A673 (cell line): ENCODE data around the gene MGAT5B. TPM values are rescaled to one million over a fixed set of nuclear protein-coding genes. Genes with fewer than 3 reads are reported as not detected.

Source experiments
- BruUV-seq: library from RNA; stranded (reverse); fragments of 400-500 nt; replicated peaks from 2 replicates; lab custom pipeline; 2021; lab: Mats Ljungman, UMichigan
- CTCF ChIA-PET: fragments of 300-600 bp; sonication (Branson Sonifier 250); formaldehyde crosslinking; loops from one replicate; lab custom pipeline; 2022; ENCODE audit warnings: antibody characterized with exemption; lab: Charles Lee
- POLR2A ChIA-PET: fragments of 300-600 bp; sonication (Branson Sonifier 250); formaldehyde crosslinking; loops from one replicate; lab custom pipeline; 2022; ENCODE audit warnings: antibody characterized with exemption; ENCODE audit not compliant: low non-redundant PET; lab: Charles Lee
- DNase-seq: peaks from one replicate; pipeline ENCODE4 v3.0.0-alpha.2; 2015; ENCODE audit warnings: low spot score
- H3K27ac ChIP-seq: fragments of 200-600 bp; sonication (generic); 2 replicates; pipeline ENCODE4 v1.5.1; 2016; ENCODE audit warnings: mixed run types, low read depth, mild to moderate bottlenecking, mixed read lengths, antibody characterized with exemption, low read length; ENCODE audit not compliant: poor library complexity, severe bottlenecking
- H3K27me3 ChIP-seq: fragments of 200-600 bp; sonication (generic); replicated peaks from 2 replicates; pipeline ENCODE4 v1.6.1; 2017; ENCODE audit warnings: mixed run types, low read depth, mild to moderate bottlenecking, mixed read lengths, antibody characterized with exemption, low read length; ENCODE audit not compliant: insufficient read depth, poor library complexity
- H3K36me3 ChIP-seq: fragments of 200-600 bp; sonication (generic); 2 replicates; pipeline ENCODE4 v1.6.1; 2016; ENCODE audit warnings: mixed run types, mild to moderate bottlenecking, mixed read lengths, antibody characterized with exemption, low read length; ENCODE audit not compliant: insufficient read depth, poor library complexity, severe bottlenecking
- H3K4me1 ChIP-seq: fragments of 200-600 bp; sonication (generic); 2 replicates; pipeline ENCODE4 v1.6.1; 2017; ENCODE audit warnings: mixed run types, mild to moderate bottlenecking, mixed read lengths, antibody characterized with exemption, low read length; ENCODE audit not compliant: insufficient read depth, poor library complexity, severe bottlenecking
- H3K4me3 ChIP-seq: fragments of 200-600 bp; sonication (generic); 2 replicates; pipeline ENCODE4 v1.5.1; 2016; ENCODE audit warnings: low read depth, mixed run types, mild to moderate bottlenecking, mixed read lengths, low read length; ENCODE audit not compliant: poor library complexity, severe bottlenecking
- H3K9me3 ChIP-seq: fragments of 200-600 bp; sonication (generic); 2 replicates; pipeline ENCODE4 v1.6.1; 2016; ENCODE audit warnings: mixed run types, low read depth, mild to moderate bottlenecking, mixed read lengths, antibody characterized with exemption, low read length; ENCODE audit not compliant: poor library complexity, severe bottlenecking
- EZH2 ChIP-seq: fragments of 200-600 bp; sonication (generic); IDR thresholded peaks from 2 replicates; pipeline ENCODE4 v1.6.1; 2017; ENCODE audit warnings: borderline replicate concordance, low read depth, mild to moderate bottlenecking, mixed read lengths, antibody characterized with exemption, low read length; ENCODE audit not compliant: poor library complexity, severe bottlenecking
- intact Hi-C: fragments of 100-400 bp; cut with micrococcal nuclease; formaldehyde crosslinking; loops from one replicate; pipeline ENCODE4 v1.10.0; 2022; ENCODE audit not compliant: unreplicated experiment
- total RNA-seq: library from RNA; stranded (reverse); gene quantifications from 2 replicates; pipeline ENCODE4 v1.2.3, GENCODE V29; 2021
- TF ChIP-seq, protein P1 (sequence below): fragments of 300-800, 200-600 bp; sonication (generic); conservative IDR thresholded peaks from 2 replicates; pipeline ENCODE4 v1.5.1; 2017; ENCODE audit warnings: low read depth, mild to moderate bottlenecking, antibody characterized with exemption, low read length, moderate library complexity, mixed read lengths

Gene MGAT5B
- total RNA-seq, 1 experiment from 2014 or later: 1.1 TPM

DNA sequence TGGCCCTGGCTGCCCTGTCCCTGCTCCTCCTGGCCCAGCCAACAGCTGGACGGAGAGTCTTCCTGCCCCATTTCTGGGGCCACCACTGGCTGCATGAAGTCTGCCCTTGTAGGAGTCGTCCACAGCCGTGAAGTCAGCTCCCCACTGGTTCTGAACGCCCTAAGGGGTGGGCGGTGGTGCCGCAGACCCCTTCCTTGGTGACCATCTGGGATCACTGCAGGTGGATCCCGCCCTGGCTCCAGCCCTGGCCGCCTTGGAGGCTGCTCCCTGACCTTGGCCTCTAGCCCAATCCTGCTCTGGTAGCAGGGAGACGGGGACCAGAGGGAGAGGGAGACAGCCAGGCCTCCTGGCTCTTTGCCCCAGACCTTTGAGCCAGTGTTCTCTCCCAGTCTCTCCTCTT, 35.4 kb downstream of the MGAT5B start:
- H3K4me1 ChIP-seq: no peaks in the 10 kb centered on the region
- intact Hi-C loops: no loop called here
- no peak overlapping the region for H3K27ac ChIP-seq
- H3K27me3 ChIP-seq: no peaks in the 10 kb centered on the region
- no peaks in the 10 kb centered on the region for H3K36me3 ChIP-seq
- TF ChIP-seq, protein P1, sequence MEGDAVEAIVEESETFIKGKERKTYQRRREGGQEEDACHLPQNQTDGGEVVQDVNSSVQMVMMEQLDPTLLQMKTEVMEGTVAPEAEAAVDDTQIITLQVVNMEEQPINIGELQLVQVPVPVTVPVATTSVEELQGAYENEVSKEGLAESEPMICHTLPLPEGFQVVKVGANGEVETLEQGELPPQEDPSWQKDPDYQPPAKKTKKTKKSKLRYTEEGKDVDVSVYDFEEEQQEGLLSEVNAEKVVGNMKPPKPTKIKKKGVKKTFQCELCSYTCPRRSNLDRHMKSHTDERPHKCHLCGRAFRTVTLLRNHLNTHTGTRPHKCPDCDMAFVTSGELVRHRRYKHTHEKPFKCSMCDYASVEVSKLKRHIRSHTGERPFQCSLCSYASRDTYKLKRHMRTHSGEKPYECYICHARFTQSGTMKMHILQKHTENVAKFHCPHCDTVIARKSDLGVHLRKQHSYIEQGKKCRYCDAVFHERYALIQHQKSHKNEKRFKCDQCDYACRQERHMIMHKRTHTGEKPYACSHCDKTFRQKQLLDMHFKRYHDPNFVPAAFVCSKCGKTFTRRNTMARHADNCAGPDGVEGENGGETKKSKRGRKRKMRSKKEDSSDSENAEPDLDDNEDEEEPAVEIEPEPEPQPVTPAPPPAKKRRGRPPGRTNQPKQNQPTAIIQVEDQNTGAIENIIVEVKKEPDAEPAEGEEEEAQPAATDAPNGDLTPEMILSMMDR: no peak
- no peak for TF ChIP-seq EZH2
- ChIA-PET POLR2A (no interaction called here), CTCF (no interaction called here)
- no peaks in the 10 kb centered on the region for H3K9me3 ChIP-seq
- no peak for DNase-seq
- BruUV-seq: no TSS peak
- no peak overlapping the region for H3K4me3 ChIP-seq

DNA sequence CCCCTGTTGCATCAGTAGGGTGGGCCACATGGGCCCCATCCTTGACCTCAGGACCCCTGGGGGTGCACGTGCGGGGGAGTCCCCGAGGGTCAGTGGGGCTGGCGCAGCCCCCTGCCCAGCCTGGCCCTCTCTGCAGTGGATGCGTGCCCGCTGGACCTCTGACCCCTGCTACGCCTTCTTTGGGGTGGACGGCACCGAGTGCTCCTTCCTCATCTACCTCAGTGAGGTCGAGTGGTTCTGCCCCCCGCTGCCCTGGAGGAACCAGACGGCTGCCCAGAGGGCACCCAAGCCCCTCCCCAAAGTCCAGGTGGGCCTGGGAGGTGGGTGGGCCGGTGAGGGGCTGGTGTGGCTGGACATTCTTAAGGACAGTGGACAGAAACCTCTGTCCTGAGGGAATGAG, 35.9 kb downstream of the MGAT5B start:
- POLR2A ChIA-PET: no interaction called here
- H3K27me3 ChIP-seq: no peaks in the 10 kb centered on the region
- no TSS peak for BruUV-seq
- no peak for DNase-seq
- TF ChIP-seq EZH2: no peak
- TF ChIP-seq, protein P1: no peak
- intact Hi-C loops: no loop called here
- H3K36me3 ChIP-seq: no peaks in the 10 kb centered on the region
- no peak overlapping the region for H3K27ac ChIP-seq
- no peak overlapping the region for H3K4me3 ChIP-seq
- H3K9me3 ChIP-seq: no peaks in the 10 kb centered on the region
- H3K4me1 ChIP-seq: no peaks in the 10 kb centered on the region
- CTCF ChIA-PET: no interaction called here

DNA sequence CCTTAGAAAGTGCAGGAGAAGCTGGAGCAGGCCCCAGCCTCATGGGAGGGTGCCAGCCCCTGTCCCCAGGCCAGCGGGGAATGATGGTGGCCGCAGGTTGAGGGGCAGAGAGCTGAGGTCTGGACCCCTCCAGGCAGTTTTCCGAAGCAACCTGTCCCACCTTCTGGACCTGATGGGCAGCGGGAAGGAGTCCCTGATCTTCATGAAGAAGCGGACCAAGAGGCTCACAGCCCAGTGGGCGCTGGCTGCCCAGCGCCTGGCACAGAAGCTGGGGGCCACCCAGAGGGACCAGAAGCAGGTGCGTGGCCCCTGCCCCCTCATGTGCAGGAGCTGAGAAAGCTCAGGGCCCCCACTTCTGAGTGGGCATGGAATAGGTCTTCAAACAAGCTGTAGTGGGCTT, 36.8 kb downstream of the MGAT5B start:
- no TSS peak for BruUV-seq
- DNase-seq: no peak
- H3K27ac ChIP-seq: no peak overlapping the region
- H3K4me1 ChIP-seq: no peaks in the 10 kb centered on the region
- H3K4me3 ChIP-seq: no peak overlapping the region
- no peaks in the 10 kb centered on the region for H3K36me3 ChIP-seq
- intact Hi-C loops: no loop called here
- CTCF ChIA-PET: no interaction called here
- no peak for TF ChIP-seq EZH2
- TF ChIP-seq, protein P1: no peak
- POLR2A ChIA-PET: no interaction called here
- H3K9me3 ChIP-seq: no peaks in the 10 kb centered on the region
- no peaks in the 10 kb centered on the region for H3K27me3 ChIP-seq
